Prostate gland (tissue), 2 donors: Measurements from ENCODE around the gene TSPAN10.

Source experiments
- POLR2A ChIP-seq: fragments of 450-650 bp; IDR thresholded peaks from one replicate; pipeline ENCODE4 v1.6.1; 2016; ENCODE audit warnings: antibody characterized with exemption, mild to moderate bottlenecking
- POLR2AphosphoS5 ChIP-seq: sonication (generic); formaldehyde crosslinking; IDR thresholded peaks from one replicate; pipeline ENCODE4 v1.6.1; 2017; ENCODE audit warnings: antibody characterized with exemption
- TF ChIP-seq, protein P1 (sequence below), 4 experiments: fragments of 200-600 bp in 2 of 4; fragments of 450-650 bp in 2 of 4; sonication (generic) in 2 of 4; IDR thresholded peaks; 1 replicate in 3 of 4; 2 replicates in 1 of 4; pipeline ENCODE4 v1.5.1; 2016 to 2019; ENCODE audit warnings: antibody characterized with exemption in 4 of 4, mild to moderate bottlenecking in 2 of 4, moderate library complexity in 2 of 4

DNA sequence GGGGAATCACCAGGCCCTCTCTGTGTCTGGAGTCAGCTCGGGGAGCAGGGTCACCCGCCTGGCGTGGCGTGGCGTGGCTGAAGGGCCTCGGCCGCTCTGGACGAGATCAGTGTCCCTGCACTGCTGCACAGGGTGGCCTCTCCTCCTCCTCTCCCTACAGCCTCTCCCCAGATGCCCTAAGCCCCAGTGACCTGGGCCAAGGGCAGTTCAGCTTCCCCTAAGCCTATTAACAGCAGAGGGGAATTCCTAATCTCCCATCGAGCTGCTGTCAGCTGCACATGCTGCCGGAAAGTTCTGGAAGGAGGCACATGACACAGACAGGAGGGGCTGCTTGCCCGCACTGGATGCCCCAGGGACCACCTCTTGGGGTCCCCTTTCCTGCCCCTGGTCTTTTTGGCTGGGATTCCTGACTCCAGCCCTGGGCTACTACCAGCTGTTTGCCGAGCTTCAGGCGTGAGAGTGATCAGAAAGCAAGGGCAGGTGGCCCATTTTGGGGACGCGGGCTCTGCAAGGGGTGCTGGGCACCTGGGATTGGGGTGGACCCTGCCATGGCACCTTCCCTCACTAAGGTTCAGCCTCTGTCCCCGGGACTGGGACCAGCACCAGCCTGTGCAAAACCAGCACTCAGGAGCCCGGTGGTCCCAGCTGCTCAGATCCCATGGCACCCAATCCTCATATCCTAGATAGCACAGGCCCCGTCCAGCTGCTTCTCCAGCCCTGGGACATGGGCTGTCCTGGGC is 18.6 kb downstream of the TSPAN10 start:
- TF ChIP-seq POLR2A (no peak), POLR2AphosphoS5 (no peak)
- TF ChIP-seq, protein P1, sequence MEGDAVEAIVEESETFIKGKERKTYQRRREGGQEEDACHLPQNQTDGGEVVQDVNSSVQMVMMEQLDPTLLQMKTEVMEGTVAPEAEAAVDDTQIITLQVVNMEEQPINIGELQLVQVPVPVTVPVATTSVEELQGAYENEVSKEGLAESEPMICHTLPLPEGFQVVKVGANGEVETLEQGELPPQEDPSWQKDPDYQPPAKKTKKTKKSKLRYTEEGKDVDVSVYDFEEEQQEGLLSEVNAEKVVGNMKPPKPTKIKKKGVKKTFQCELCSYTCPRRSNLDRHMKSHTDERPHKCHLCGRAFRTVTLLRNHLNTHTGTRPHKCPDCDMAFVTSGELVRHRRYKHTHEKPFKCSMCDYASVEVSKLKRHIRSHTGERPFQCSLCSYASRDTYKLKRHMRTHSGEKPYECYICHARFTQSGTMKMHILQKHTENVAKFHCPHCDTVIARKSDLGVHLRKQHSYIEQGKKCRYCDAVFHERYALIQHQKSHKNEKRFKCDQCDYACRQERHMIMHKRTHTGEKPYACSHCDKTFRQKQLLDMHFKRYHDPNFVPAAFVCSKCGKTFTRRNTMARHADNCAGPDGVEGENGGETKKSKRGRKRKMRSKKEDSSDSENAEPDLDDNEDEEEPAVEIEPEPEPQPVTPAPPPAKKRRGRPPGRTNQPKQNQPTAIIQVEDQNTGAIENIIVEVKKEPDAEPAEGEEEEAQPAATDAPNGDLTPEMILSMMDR (IDR thresholded peaks at IDR 0.05) = no peak
